ENCODE data around the gene MYD88.

GRCh38 chr3:38152609-38153008 is 14.1 kb downstream of the MYD88 start:
- TF ChIP-seq ATF1 (CRISPR knock-in tag; IDR thresholded peaks at IDR 0.05), result no peak
- TF ChIP-seq, protein P1, sequence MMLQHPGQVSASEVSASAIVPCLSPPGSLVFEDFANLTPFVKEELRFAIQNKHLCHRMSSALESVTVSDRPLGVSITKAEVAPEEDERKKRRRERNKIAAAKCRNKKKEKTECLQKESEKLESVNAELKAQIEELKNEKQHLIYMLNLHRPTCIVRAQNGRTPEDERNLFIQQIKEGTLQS (CRISPR knock-in tag; conservative IDR thresholded peaks at IDR 0.05), result no peak
